Measurements from ENCODE around the gene RUSC2. TPM values are rescaled to one million over a fixed set of nuclear protein-coding genes. Genes with fewer than 3 reads are reported as not detected.
"Not testable (repeated sequence)": the region's sequence is repeated elsewhere in the genome, so short reads cannot be mapped to it uniquely, and the experiment has no call there.

Gene RUSC2
- 20.8 and 42.4 TPM in 2 replicates for total RNA-seq

- peak; percentile 79 for DNase-seq (ENCODE audit: low read depth)
Measured at GRCh38 chr9:35489313-35490154, at the start of gene RUSC2. TSS of gene RUSC2 (plus strand) at chr9:35490111. CDS start at chr9:35546522, 56,411 bp downstream.

DNA sequence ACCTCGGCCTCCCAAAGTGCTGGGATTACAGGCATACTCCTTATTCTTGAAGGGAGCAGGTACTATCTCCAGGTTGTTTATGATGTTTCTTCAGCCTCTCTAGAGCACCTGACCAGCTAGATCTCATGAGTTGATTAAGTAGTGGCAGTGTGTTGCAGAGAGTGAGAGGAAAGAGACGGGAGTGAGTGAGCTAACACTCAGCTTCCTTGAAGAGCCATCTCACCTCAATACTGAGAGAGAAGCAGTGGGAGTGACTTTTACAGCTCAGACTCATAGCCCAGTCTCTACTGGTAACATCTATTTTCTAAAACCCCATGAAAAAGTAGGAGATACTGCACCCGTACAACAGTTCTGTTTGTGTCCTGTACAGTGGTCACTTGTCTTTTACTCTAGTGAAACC is 43.9 kb upstream of the RUSC2 start:
- no peak for DNase-seq (ENCODE audit: low read depth)

DNA sequence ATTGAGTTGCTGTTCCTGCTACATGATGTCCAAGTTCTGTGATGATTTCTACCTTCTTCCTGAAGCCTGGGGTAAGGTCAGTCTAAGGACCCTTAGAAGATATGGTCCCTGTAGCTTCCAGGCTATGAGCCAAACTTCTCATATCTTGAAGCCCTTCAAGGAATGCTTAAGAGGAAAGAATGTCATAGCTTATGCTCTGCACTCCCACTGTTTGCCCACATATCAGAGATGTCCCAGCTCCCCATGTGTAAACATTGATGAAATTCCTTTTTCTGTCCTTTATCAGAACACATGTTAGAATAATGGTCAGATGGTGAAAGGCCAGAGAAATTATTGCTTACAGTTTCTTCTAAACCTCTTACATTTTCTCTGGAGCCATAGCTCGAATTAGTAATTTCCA is 41.4 kb upstream of the RUSC2 start:
- no peak for DNase-seq (ENCODE audit: low read depth)

DNA sequence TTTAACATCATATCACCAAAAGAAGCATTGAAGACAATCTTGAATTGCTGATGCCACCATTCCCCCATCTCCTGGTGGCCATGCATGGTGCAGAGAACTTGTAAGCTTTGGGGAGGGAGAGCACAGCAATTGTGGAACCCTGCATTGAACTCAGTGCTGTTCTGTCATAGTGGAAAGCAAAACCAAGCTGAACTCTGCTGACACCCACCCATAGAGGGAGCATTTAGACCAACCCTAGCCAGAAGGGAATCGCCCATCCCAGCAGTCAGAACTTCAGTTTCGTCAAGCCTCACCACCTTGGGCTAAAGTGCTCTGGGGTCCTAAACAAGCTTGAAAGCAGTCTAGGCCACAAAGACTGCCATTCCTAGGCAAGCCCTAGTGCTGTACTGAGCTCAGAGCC is 37.4 kb upstream of the RUSC2 start:
- DNase-seq (ENCODE audit: low read depth): no peak

GRCh38 chr9:35453786-35454185 is 36.1 kb upstream of the RUSC2 start:
- no peak for DNase-seq (ENCODE audit: low read depth)

- no peak for DNase-seq (ENCODE audit: low read depth)
Measured at GRCh38 chr9:35464141-35465025, 25.5 kb upstream of the RUSC2 start.

- DNase-seq (ENCODE audit: low read depth): no peak
Measured at GRCh38 chr9:35470340-35470739, 19.6 kb upstream of the RUSC2 start.

- peak; percentile 41 for DNase-seq (ENCODE audit: low read depth)
Measured at GRCh38 chr9:35470894-35471293, 19.0 kb upstream of the RUSC2 start.

GRCh38 chr9:35476596-35476995 is 13.3 kb upstream of the RUSC2 start:
- no peak for DNase-seq (ENCODE audit: low read depth)

- peak; percentile 79 for DNase-seq (ENCODE audit: low read depth)
Measured at GRCh38 chr9:35477211-35477855, 12.6 kb upstream of the RUSC2 start.

DNA sequence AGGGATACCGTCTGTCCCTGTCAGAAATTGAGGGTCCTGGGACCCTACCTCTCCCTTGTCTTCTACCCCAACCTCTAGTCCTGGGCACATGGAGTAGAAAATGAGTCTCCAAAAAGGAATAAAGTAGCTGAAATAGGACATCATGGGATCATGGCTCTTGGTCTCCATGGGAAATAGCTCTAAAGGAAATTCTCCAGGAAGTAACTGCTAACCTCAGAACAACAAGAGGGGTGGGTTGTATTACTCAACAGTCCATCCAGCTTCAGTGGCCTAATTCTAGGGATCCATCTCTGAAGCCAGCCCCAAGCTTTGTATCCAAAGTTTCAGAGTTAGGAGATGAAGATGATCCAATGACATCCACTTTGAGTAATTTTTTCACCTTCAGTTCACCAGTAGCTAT is 11.0 kb upstream of the RUSC2 start:
- no peak for DNase-seq (ENCODE audit: low read depth)

- peak; percentile 64 for DNase-seq (ENCODE audit: low read depth)
Measured at GRCh38 chr9:35481347-35481975, 8.4 kb upstream of the RUSC2 start.

DNA sequence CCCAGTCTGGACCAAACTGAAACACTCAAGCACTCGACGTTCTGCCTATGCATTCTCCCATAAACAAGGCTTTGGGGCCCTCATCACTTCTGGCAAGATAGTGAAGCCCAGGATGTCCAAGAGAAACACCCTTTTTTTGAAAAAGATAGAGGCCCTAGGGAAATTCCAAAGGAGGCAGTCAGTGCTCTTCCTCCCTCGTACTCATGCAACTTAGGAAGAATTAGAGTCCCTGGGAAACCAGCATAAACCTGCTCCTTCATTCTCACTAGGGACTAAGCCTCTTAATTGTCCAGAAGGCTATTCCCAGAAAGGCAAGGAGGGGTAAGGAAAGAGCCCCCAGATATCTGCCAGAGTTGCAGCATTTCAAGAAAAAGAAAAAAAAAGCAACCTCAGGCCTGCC is 7.8 kb upstream of the RUSC2 start:
- DNase-seq (ENCODE audit: low read depth): no peak

DNA sequence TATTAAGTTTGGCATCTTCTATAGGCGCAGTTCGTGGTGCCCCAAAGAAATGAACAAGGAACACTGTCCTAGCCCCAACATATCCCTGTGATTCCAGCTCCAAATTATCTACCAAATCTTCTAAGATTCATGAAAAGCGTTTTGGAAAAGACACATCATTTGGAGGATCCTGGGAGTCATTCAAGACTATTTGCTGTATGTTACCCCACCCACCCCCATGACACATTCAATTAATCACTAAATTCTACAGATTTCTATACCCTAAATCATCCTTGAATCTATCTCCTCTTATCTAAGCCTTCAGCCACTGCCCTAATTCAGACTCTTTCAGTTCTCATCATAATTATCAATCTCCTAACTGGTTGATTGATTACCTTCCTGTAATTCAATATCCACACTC is 5.5 kb upstream of the RUSC2 start:
- no peak for DNase-seq (ENCODE audit: low read depth)

GRCh38 chr9:35487081-35487480 is 2.8 kb upstream of the RUSC2 start:
- DNase-seq (ENCODE audit: low read depth): no peak

DNA sequence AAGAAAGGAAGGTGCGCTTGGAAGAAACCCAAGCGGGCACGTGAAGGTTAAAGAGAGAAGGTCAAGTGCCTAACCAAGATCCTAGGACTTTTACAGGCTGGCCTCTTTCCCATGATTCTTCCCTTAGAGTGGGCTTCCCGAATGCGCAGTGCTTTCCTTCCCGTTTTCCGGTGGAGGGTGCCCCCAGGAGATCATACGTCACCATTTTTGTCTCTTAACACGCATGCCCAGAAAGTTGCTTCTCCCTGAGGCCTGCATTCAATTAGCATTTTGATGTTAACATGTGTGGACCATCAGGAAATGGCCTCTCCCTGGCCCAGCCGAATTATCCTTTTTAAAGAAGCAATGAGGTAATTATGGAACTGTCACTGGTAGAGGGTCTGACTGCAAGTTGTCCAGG is 1.9 kb upstream of the RUSC2 start:
- DNase-seq (ENCODE audit: low read depth): no peak

GRCh38 chr9:35488566-35489312 is 1.2 kb upstream of the RUSC2 start:
- no peak for DNase-seq (ENCODE audit: low read depth)

GRCh38 chr9:35490155-35490909 is 421 bp downstream of the RUSC2 start:
- DNase-seq (ENCODE audit: low read depth): no peak

DNA sequence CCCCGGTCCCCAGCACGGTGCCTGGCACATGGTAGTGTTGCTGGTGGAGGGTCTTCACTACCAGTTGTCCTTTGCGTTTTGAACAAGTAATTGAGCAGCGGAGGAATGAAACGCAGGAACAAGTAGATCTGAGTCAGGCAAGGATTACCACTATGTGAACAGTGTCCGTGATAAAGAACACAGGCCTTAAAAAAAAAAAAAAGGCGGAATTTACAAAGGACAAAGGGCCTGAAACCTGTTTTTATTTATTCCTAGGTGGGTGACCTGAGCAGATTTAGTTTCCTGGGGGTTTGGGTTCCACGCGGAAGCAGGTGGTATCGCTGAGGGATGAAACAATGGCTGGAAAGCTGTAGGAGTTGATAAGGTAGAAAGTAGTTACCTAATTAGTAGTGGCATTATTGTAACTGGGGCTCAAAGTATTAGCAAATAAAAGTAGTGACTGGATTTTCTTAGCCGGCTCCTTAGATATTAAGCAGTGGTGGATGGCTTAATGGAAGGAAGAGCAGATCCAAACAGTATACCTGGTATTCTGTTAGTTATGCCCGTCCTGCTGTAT is 1.1 kb downstream of the RUSC2 start:
- DNase-seq (ENCODE audit: low read depth): peak; percentile 39

DNA sequence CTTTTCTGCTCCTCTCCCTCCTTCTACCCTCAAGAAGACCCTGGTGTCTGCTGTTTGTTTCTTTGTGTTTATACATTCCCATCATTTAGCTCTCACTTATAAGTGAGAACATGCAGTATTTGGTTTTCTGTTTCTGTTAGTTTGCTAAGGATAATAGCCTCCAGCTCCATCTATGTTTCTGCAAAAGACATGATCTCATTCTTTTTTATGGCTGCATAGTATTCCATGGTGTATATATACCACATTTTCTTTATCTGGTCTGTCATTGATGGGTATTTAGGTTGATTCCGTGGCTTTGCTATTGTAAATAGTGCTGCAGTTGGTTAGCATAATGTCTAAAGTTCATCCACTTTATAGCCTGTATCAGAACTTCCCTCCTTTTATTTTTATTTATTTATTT is 3.2 kb downstream of the RUSC2 start:
- not testable (repeated sequence) for DNase-seq (ENCODE audit: low read depth)
